Naive thymus-derived CD4-positive, alpha-beta T cell (primary cell): ENCODE results near the gene BCL2L13. TPM values are rescaled to one million over a fixed set of nuclear protein-coding genes. Genes with fewer than 3 reads are reported as not detected.

Source experiments
- ATAC-seq: fragments of 150-1000 bp; cut with Tn5 transposase; 2 replicates; pipeline ENCODE4 v1.10.0; 2021; ENCODE audit warnings: mild to moderate bottlenecking, moderate library complexity
- CTCF ChIA-PET: fragments of 350-600 bp; sonication (Branson Sonifier 250); formaldehyde crosslinking; loops from one replicate; lab custom pipeline; 2021; ENCODE audit warnings: antibody characterized with exemption; lab: Charles Lee
- POLR2A ChIA-PET: fragments of 350-600 bp; sonication (Branson Sonifier 250); formaldehyde crosslinking; loops from one replicate; lab custom pipeline; 2021; ENCODE audit warnings: antibody characterized with exemption, inconsistent platforms; lab: Charles Lee
- DNase-seq, 9 donors: peaks; one replicate each; pipeline versions ENCODE4 v3.0.0 to v3.0.0-alpha.2; 2020 to 2022; ENCODE audit warnings: mixed read lengths in 1 of 9
- H3K27ac ChIP-seq: one replicate; pipeline ENCODE4 v1.7.0; 2013; ENCODE audit warnings: mild to moderate bottlenecking, low read depth, low read length, moderate library complexity
- H3K27me3 ChIP-seq, 2 donors: one replicate each; pipeline ENCODE4 v1.7.0; 2013; ENCODE audit warnings: low read length in 2 of 2, mild to moderate bottlenecking in 2 of 2, moderate library complexity in 2 of 2; ENCODE audit not compliant: control insufficient read depth in 2 of 2, insufficient read depth in 2 of 2
- H3K36me3 ChIP-seq, 3 experiments: 1 replicate in 2 of 3; 2 replicates in 1 of 3; pipeline ENCODE4 v1.7.0; 2013; ENCODE audit warnings: low read length in 3 of 3, mild to moderate bottlenecking in 3 of 3, moderate library complexity in 1 of 3; ENCODE audit not compliant: insufficient read depth in 3 of 3, control insufficient read depth in 2 of 3
- H3K4me1 ChIP-seq, 2 donors: one replicate each; pipeline ENCODE4 v1.7.0; 2013; ENCODE audit warnings: low read length in 2 of 2, mild to moderate bottlenecking in 2 of 2, moderate library complexity in 1 of 2; ENCODE audit not compliant: control insufficient read depth in 2 of 2, insufficient read depth in 2 of 2
- H3K4me3 ChIP-seq: 2 replicates; pipeline ENCODE4 v1.7.0; 2013; ENCODE audit warnings: mild to moderate bottlenecking, low read length
- H3K9me3 ChIP-seq, 3 experiments: 1 replicate in 2 of 3; 2 replicates in 1 of 3; pipeline ENCODE4 v1.7.0; 2013; ENCODE audit warnings: low read length in 3 of 3; ENCODE audit not compliant: control insufficient read depth in 2 of 3
- H3K27ac Mint-ChIP-seq, 9 donors: one replicate each; pipeline ENCODE4 v1.8.0; 2020 to 2022; ENCODE audit warnings: mixed read lengths in 9 of 9, mild to moderate bottlenecking in 8 of 9, moderate library complexity in 5 of 9, inconsistent platforms in 2 of 9
- H3K27me3 Mint-ChIP-seq, 5 donors: one replicate each; pipeline ENCODE4 v1.8.0; 2021 to 2022; ENCODE audit warnings: mixed read lengths in 5 of 5, mild to moderate bottlenecking in 1 of 5
- H3K36me3 Mint-ChIP-seq, 5 donors: one replicate each; pipeline ENCODE4 v1.8.0; 2020 to 2022; ENCODE audit warnings: mixed read lengths in 5 of 5, mild to moderate bottlenecking in 3 of 5, inconsistent platforms in 1 of 5
- H3K4me1 Mint-ChIP-seq, 7 donors: one replicate each; pipeline ENCODE4 v1.8.0; 2020 to 2022; ENCODE audit warnings: mixed read lengths in 7 of 7, mild to moderate bottlenecking in 3 of 7, inconsistent platforms in 1 of 7
- H3K4me3 Mint-ChIP-seq, 10 donors: one replicate each; pipeline ENCODE4 v1.8.0; 2020 to 2022; ENCODE audit warnings: mild to moderate bottlenecking in 10 of 10, mixed read lengths in 10 of 10, moderate library complexity in 6 of 10, inconsistent platforms in 2 of 10
- H3K9me3 Mint-ChIP-seq, 11 donors: one replicate each; pipeline ENCODE4 v1.8.0; 2020 to 2022; ENCODE audit warnings: mixed read lengths in 11 of 11, mild to moderate bottlenecking in 4 of 11, inconsistent platforms in 1 of 11, moderate library complexity in 1 of 11
- intact Hi-C, 2 donors: fragments of 100-400 bp; cut with micrococcal nuclease; formaldehyde crosslinking; loops; one replicate each; pipeline ENCODE4 v1.15.1; 2023
- polyA plus RNA-seq, 2 donors: library from polyadenylated mRNA; unstranded; fragments of 300-500 nt; fragmentation: Illumina TruSeq; gene quantifications; one replicate each; pipeline ENCODE4 v1.2.3, GENCODE V29; 2021
- total RNA-seq, 6 experiments: library from RNA in 5 of 6; stranded (reverse) in 5 of 6; gene quantifications; 1 replicate in 5 of 6; 2 replicates in 1 of 6; pipeline ENCODE4 v1.2.3 and lab custom pipeline; 2021 to 2026

BCL2L13 gene
- total and polyA plus RNA-seq, 7 experiments from 2014 or later: 21.9 to 48.0 (median 33.0) TPM

- peak overlapping the region in 7 of 9 donors; percentile 20 to 86 (median 64) for H3K27ac Mint-ChIP-seq
- H3K4me3 Mint-ChIP-seq: no peak overlapping the region
- H3K27me3 Mint-ChIP-seq: no peaks in the 10 kb centered on the region
- Histone ChIP-seq H3K27me3 (no peaks in the 10 kb centered on the region), H3K4me3 (no peak overlapping the region), H3K36me3 (peaks cover 0 to 63% (median 3%) of the 10 kb centered on the region in 3 experiments), H3K27ac (no peak overlapping the region), H3K9me3 (no peaks in the 10 kb centered on the region), H3K4me1 (peaks cover 0 to 10% of the 10 kb centered on the region in 2 donors)
- intact Hi-C loops: no loop called here
- peaks cover 15 to 26% (median 22%) of the 10 kb centered on the region in 5 donors for H3K36me3 Mint-ChIP-seq
- ChIA-PET CTCF (interaction anchor here (1.5 kb wide), 1 partner anchor 56 kb away, joined by 8 read pairs; no protein-coding TSS in a partner anchor), POLR2A (no interaction called here)
- peaks cover 19 to 35% (median 29%) of the 10 kb centered on the region in 7 donors for H3K4me1 Mint-ChIP-seq
- H3K9me3 Mint-ChIP-seq: no peaks in the 10 kb centered on the region
- ATAC-seq: no peak
- DNase-seq: no peak
Observed at GRCh38 chr22:17729561-17729960, 91.0 kb downstream of the BCL2L13 start.

GRCh38 chr22:17732251-17732854 is 93.8 kb downstream of the BCL2L13 start:
- Mint-ChIP-seq H3K4me1 (peaks cover 3 to 15% (median 12%) of the 10 kb centered on the region in 7 donors), H3K36me3 (peaks cover 7 to 20% (median 13%) of the 10 kb centered on the region in 5 donors), H3K27ac (peak overlapping the region in 7 of 9 donors; percentile 37 to 87 (median 44)), H3K9me3 (no peaks in the 10 kb centered on the region), H3K27me3 (no peaks in the 10 kb centered on the region), H3K4me3 (no peak overlapping the region)
- H3K36me3 ChIP-seq: peaks cover 0 to 77% (median 8%) of the 10 kb centered on the region in 3 experiments
- H3K4me1 ChIP-seq: peaks cover 0 to 3% of the 10 kb centered on the region in 2 donors
- ChIA-PET POLR2A (no interaction called here), CTCF (no interaction called here)
- DNase-seq: no peak
- intact Hi-C loops: no loop called here
- H3K27ac ChIP-seq: no peak overlapping the region
- no peak for ATAC-seq
- no peak overlapping the region for H3K4me3 ChIP-seq
- H3K27me3 ChIP-seq: no peaks in the 10 kb centered on the region
- no peaks in the 10 kb centered on the region for H3K9me3 ChIP-seq

GRCh38 chr22:17733466-17733865 is 94.9 kb downstream of the BCL2L13 start:
- H3K27ac Mint-ChIP-seq: peak overlapping the region in 8 of 9 donors; percentile 14 to 87 (median 58)
- no peaks in the 10 kb centered on the region for H3K9me3 ChIP-seq
- H3K4me1 Mint-ChIP-seq: peaks cover 3 to 15% (median 12%) of the 10 kb centered on the region in 7 donors
- H3K9me3 Mint-ChIP-seq: no peaks in the 10 kb centered on the region
- no peaks in the 10 kb centered on the region for H3K27me3 ChIP-seq
- H3K4me3 Mint-ChIP-seq: no peak overlapping the region
- H3K27ac ChIP-seq: no peak overlapping the region
- H3K27me3 Mint-ChIP-seq: no peaks in the 10 kb centered on the region
- no peak for DNase-seq
- peaks cover 7 to 29% (median 15%) of the 10 kb centered on the region in 5 donors for H3K36me3 Mint-ChIP-seq
- ATAC-seq: no peak
- H3K4me1 ChIP-seq: peaks cover 0 to 3% of the 10 kb centered on the region in 2 donors
- intact Hi-C loops: no loop called here
- CTCF ChIA-PET: no interaction called here
- no peak overlapping the region for H3K4me3 ChIP-seq
- POLR2A ChIA-PET: no interaction called here
- peaks cover 6 to 78% (median 9%) of the 10 kb centered on the region in 3 experiments for H3K36me3 ChIP-seq

- POLR2A ChIA-PET: no interaction called here
- ATAC-seq: peak; percentile 49
Observed at GRCh38 chr22:17734187-17734586, 95.6 kb downstream of the BCL2L13 start.

GRCh38 chr22:17738386-17739128 is 100.0 kb downstream of the BCL2L13 start:
- DNase-seq (no peak), ATAC-seq (no peak)
- Mint-ChIP-seq H3K27ac (peak overlapping the region in 2 of 9 donors; percentile 34 to 36), H3K9me3 (no peaks in the 10 kb centered on the region), H3K4me3 (no peak overlapping the region), H3K36me3 (peaks cover 3 to 20% (median 5%) of the 10 kb centered on the region in 5 donors), H3K27me3 (no peaks in the 10 kb centered on the region), H3K4me1 (peaks cover 4 to 16% (median 10%) of the 10 kb centered on the region in 7 donors)
- H3K36me3 ChIP-seq: peaks cover 6 to 70% (median 9%) of the 10 kb centered on the region in 3 experiments
- CTCF ChIA-PET: interaction anchor here (0.7 to 1.3 kb wide), 2 partner anchors 16 to 337 kb away, joined by 3 to 9 read pairs; no protein-coding TSS in a partner anchor
- POLR2A ChIA-PET: no interaction called here
- no peak overlapping the region for H3K27ac ChIP-seq
- no peaks in the 10 kb centered on the region for H3K9me3 ChIP-seq
- H3K27me3 ChIP-seq: no peaks in the 10 kb centered on the region
- H3K4me3 ChIP-seq: no peak overlapping the region
- peaks cover 0 to 3% of the 10 kb centered on the region in 2 donors for H3K4me1 ChIP-seq
- intact Hi-C loops: no loop called here

More at GRCh38 chr22:17734187-17734586, 95.6 kb downstream of the BCL2L13 start:
- H3K4me3 Mint-ChIP-seq: peak overlapping the region in 1 of 10 donors; percentile 1
- intact Hi-C loops: no loop called here
- DNase-seq: no peak
- peaks cover 7 to 30% (median 15%) of the 10 kb centered on the region in 5 donors for H3K36me3 Mint-ChIP-seq
- H3K27me3 Mint-ChIP-seq: no peaks in the 10 kb centered on the region
- H3K4me1 ChIP-seq: peaks cover 0 to 3% of the 10 kb centered on the region in 2 donors
- CTCF ChIA-PET: interaction anchor here (1.2 to 1.3 kb wide), 2 partner anchors 9 to 10 kb away, joined by 3 to 4 read pairs; no protein-coding TSS in a partner anchor
- H3K27me3 ChIP-seq: no peaks in the 10 kb centered on the region
- H3K9me3 ChIP-seq: no peaks in the 10 kb centered on the region
- peaks cover 6 to 85% (median 9%) of the 10 kb centered on the region in 3 experiments for H3K36me3 ChIP-seq
- H3K27ac Mint-ChIP-seq: peak overlapping the region in 8 of 9 donors; percentile 37 to 89 (median 70)
- no peak overlapping the region for H3K4me3 ChIP-seq
- peaks cover 3 to 15% (median 12%) of the 10 kb centered on the region in 7 donors for H3K4me1 Mint-ChIP-seq
- peak overlapping the region; percentile 33 for H3K27ac ChIP-seq
- H3K9me3 Mint-ChIP-seq: no peaks in the 10 kb centered on the region

- no peaks in the 10 kb centered on the region for H3K27me3 ChIP-seq
- H3K27ac ChIP-seq: no peak overlapping the region
- no peaks in the 10 kb centered on the region for H3K9me3 Mint-ChIP-seq
- H3K27me3 Mint-ChIP-seq: no peaks in the 10 kb centered on the region
- no peak for ATAC-seq
- H3K4me3 Mint-ChIP-seq: no peak overlapping the region
- H3K27ac Mint-ChIP-seq: no peak overlapping the region
- POLR2A ChIA-PET: no interaction called here
- H3K4me3 ChIP-seq: no peak overlapping the region
- H3K4me1 ChIP-seq: peaks cover 0 to 1% of the 10 kb centered on the region in 2 donors
- no peaks in the 10 kb centered on the region for H3K9me3 ChIP-seq
- CTCF ChIA-PET: interaction anchor here (0.7 to 5.4 kb wide), 3 partner anchors 15 to 336 kb away, joined by 3 to 82 read pairs (median 9); no protein-coding TSS in a partner anchor
- peaks cover 6 to 71% (median 9%) of the 10 kb centered on the region in 3 experiments for H3K36me3 ChIP-seq
- intact Hi-C loops: no loop called here
- no peak for DNase-seq
- H3K4me1 Mint-ChIP-seq: peaks cover 0 to 9% (median 4%) of the 10 kb centered on the region in 7 donors
- peaks cover 0 to 17% (median 5%) of the 10 kb centered on the region in 5 donors for H3K36me3 Mint-ChIP-seq
Observed at GRCh38 chr22:17739196-17739975, 100.8 kb downstream of the BCL2L13 start.
